ENCODE results near the gene EARS2.
"Not testable (repeated sequence)": the region's sequence is repeated elsewhere in the genome, so short reads cannot be mapped to it uniquely, and the experiment has no call there.

Gene EARS2

GRCh38 chr16:23505671-23506605 lies 51.2 kb downstream of the EARS2 start:
- DNase-seq (ENCODE audit: low spot score), result peak; percentile 60

GRCh38 chr16:23505180-23505665 lies 51.9 kb downstream of the EARS2 start:
- DNase-seq (ENCODE audit: low spot score), result peak; percentile 58

- peak; percentile 40 for DNase-seq (ENCODE audit: low spot score)
These were observed 52.5 kb downstream of the EARS2 start for GRCh38 chr16:23504453-23505179.

- DNase-seq (ENCODE audit: low spot score), result no peak
These were observed 53.1 kb downstream of the EARS2 start for GRCh38 chr16:23504076-23504452.

GRCh38 chr16:23502466-23502865 lies 54.7 kb downstream of the EARS2 start:
- DNase-seq (ENCODE audit: low spot score), result no peak

- no peak for DNase-seq (ENCODE audit: low spot score)
These were observed 55.9 kb downstream of the EARS2 start for GRCh38 chr16:23501291-23501690.

GRCh38 chr16:23500862-23501225 lies 56.3 kb downstream of the EARS2 start:
- no peak for DNase-seq (ENCODE audit: low spot score)

- no peak for DNase-seq (ENCODE audit: low spot score)
These were observed 56.8 kb downstream of the EARS2 start for GRCh38 chr16:23500212-23500861.

- no peak for DNase-seq (ENCODE audit: low spot score)
These were observed 57.3 kb downstream of the EARS2 start for GRCh38 chr16:23499801-23500200.

- no peak for DNase-seq (ENCODE audit: low spot score)
These were observed 58.3 kb downstream of the EARS2 start for GRCh38 chr16:23498863-23499262.

GRCh38 chr16:23497543-23497868 lies 59.6 kb downstream of the EARS2 start:
- DNase-seq (ENCODE audit: low spot score), result no peak

- no peak for DNase-seq (ENCODE audit: low spot score)
These were observed 60.2 kb downstream of the EARS2 start for GRCh38 chr16:23496821-23497542.

- DNase-seq (ENCODE audit: low spot score), result no peak
These were observed 61.5 kb downstream of the EARS2 start for GRCh38 chr16:23495671-23496070.

GRCh38 chr16:23494188-23494587 lies 63.0 kb downstream of the EARS2 start:
- DNase-seq (ENCODE audit: low spot score), result no peak

- no peak for DNase-seq (ENCODE audit: low spot score)
These were observed 65.4 kb downstream of the EARS2 start for GRCh38 chr16:23491490-23492391.

- DNase-seq (ENCODE audit: low spot score), result no peak
These were observed 70.7 kb downstream of the EARS2 start for GRCh38 chr16:23486480-23486879.

- DNase-seq (ENCODE audit: low spot score), result no peak
These were observed 71.3 kb downstream of the EARS2 start for GRCh38 chr16:23485841-23486240.

- no peak for DNase-seq (ENCODE audit: low spot score)
These were observed 71.9 kb downstream of the EARS2 start for GRCh38 chr16:23485257-23485614.

GRCh38 chr16:23484510-23485256 lies 72.5 kb downstream of the EARS2 start:
- DNase-seq (ENCODE audit: low spot score), result no peak

GRCh38 chr16:23483492-23483891 lies 73.7 kb downstream of the EARS2 start:
- DNase-seq (ENCODE audit: low spot score), result not testable (repeated sequence)
